HG02678 (cell line): ENCODE data around the gene SLC26A11.
"Not testable (repeated sequence)": the region's sequence is repeated elsewhere in the genome, so short reads cannot be mapped to it uniquely, and the experiment has no call there.

ENCODE experiments used
- ATAC-seq: cut with Tn5 transposase; IDR thresholded peaks from one replicate; pipeline ENCODE4 v1.9.1; 2021; ENCODE audit warnings: mild to moderate bottlenecking, moderate library complexity; ENCODE audit not compliant: unreplicated experiment

Gene SLC26A11

DNA sequence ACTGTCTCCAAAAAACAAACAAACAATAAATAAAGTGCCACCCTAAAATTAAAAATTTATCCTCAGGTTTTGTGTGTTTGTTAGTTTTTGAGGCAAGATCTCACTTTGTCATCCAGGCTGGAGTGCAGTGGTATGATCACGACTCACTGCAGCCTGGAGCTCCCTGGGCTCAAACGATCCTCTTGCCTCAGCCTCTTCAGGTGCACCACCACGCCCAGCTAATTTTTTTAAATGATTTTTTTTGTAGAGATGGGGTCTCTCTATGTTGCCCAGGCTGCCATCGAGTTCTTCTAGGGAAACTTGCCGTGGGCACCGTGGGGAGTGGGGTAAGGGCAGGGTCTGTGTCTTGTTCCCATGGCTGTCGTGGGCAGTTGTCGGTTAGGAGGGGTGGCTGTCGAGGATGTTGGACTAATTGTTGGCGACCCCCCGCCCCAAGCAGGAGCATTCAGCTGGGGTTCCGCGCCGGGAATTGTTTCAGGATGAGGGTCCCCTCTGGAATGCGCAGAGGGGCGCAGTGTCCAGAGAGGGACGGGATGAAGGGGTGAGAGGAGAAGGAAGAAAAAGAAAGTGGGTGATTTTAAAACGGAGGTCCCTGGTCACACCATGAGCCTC, 39.3 kb downstream of the SLC26A11 start:
- no peak for ATAC-seq

DNA sequence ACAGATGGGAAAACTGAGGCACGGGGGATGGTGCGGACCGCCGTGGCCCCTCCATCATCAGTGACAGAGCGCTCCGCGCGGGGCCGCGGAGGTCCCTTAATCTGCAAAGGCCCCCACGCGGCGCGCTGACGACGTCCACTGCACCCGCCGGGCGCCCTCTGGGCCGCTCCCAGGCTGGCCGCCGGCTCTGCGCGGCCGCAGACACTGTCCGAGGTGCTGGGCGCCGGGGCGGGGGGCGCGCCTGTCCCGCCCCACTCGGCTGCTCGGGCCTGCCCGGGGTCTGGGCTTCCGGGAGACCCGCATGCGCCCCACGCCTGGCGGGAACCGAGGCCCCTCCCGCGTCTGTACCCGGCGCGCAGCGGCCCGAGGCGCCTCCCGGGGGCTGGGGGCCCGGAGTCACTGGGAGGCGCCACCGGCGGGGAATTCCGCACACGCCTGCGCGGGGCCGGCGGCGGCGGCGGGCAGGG, 39.9 kb downstream of the SLC26A11 start:
- ATAC-seq = peak; percentile 41

DNA sequence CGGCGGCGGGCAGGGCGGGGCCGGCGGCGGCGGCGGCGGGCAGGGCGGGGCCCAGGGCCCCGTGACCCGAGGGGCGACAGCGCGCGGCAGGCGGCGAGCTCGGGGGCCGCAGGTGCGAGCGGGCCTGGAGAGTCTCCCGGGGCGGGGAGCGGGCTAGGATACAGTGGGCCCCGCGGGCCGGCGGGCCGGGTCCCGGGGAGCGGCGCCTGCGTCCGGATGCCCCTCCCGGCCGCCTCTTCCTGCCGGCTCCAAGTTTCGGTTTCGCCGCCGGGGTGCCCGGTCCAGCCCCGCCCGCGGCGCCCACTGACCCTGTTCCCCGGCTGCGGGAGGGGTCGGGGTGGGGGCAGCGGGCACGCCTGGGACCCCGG, 40.5 kb downstream of the SLC26A11 start, which contains the start of gene RNF213:
Gene RNF213, plus strand, starts transcription at position 62 of the 368 bp plus-strand sequence. CDS start 2,830 bp downstream, outside the sequence.
- ATAC-seq = peak; percentile 35

DNA sequence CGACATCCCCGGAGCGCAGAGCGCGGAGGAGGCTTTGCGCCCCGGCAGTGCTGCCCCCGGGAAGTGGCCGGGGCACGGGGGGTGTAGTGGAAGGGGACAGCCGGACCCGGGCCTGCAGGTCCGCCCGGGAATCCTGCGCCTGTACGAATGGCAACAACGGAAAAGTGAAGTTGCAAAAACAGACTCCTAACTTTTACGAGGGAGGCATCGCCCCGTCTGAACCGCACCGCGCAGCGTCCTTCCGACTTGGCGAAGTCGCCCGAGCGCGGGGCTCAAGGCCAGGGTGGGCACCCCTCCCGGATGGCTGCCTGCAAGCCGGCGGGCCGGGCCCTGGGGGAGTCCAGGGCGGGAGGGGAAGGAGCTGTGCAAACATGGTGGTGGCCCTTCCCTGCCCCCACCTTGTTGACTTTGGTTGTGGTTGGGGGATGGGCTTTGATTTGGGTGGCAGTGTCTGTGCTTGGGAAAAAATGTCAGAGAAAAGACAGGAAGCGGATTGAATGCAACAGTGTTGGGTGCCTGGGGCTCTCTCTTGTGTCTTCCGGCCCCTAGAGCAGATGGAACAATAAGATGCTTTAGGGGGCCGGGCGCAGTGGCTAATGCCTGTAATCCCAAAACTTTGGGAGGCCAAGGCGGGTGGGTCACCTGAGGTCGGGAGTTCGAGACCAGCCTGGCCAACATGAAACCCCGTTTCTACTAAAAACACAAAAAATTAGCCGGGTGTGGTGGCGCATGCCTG, 41.1 kb downstream of the SLC26A11 start:
- peak; percentile 10 for ATAC-seq

DNA sequence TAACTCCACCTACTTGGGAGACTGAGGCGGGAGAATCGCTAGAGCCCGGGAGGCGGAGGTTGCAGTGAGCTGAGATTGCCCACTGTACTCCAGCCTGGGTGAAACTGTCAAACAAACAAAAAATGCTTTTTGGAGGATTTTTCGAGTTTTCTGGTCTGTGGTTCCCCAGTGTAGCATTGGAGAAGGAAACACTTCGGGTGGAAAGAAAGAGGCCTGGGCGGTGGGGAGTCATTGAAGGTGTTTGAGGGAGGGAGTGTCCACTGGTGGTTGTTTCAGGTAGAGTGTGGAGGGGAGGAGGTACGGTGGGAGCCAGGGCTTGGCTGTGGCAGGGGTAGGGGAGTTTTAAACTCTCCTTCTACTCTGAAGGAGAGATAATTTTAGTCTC, 41.7 kb downstream of the SLC26A11 start:
- ATAC-seq = no peak

DNA sequence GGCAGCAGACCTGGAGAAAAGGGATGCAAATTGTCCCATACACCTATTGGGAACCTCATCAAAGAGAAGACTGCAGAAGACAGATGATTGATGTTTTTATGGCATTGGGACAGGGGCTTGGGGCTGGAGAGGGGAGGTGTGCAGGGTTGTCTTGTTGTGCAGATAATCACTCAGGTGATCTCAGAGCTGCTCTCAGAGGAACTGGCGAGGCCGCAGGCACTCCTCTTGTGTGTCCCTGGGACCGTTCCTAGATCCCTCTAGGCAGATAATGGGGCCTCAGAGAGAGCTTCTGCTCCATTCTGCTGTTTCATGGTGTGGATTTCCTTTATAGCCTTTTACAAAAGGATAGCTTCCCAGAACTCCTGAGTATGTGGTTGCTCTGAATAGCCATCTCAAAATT, 42.1 kb downstream of the SLC26A11 start:
- ATAC-seq = no peak

DNA sequence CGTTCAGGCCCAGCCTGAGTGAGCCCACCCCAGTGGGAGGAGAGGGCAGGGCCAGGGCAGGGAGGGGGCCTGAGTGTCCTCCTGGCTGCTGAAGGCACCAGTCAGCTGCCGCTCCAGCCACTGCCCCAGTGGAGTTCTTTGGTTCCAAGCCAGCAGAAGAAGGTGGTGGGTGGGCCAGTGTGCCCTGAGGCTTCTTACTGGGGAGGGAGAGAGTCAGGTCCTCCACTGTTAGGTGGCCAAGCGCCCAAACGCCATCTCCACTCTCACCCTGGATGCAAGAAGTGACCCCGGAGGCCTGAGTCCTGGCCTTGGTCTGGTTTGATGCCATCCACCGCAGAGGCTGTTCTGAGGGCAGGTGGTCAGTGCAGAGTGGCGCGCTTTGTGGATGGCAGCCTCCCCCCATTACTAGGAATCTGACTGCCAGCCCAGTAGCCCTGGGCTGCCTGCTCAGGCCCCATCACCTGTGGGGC, 42.6 kb downstream of the SLC26A11 start:
- no peak for ATAC-seq

DNA sequence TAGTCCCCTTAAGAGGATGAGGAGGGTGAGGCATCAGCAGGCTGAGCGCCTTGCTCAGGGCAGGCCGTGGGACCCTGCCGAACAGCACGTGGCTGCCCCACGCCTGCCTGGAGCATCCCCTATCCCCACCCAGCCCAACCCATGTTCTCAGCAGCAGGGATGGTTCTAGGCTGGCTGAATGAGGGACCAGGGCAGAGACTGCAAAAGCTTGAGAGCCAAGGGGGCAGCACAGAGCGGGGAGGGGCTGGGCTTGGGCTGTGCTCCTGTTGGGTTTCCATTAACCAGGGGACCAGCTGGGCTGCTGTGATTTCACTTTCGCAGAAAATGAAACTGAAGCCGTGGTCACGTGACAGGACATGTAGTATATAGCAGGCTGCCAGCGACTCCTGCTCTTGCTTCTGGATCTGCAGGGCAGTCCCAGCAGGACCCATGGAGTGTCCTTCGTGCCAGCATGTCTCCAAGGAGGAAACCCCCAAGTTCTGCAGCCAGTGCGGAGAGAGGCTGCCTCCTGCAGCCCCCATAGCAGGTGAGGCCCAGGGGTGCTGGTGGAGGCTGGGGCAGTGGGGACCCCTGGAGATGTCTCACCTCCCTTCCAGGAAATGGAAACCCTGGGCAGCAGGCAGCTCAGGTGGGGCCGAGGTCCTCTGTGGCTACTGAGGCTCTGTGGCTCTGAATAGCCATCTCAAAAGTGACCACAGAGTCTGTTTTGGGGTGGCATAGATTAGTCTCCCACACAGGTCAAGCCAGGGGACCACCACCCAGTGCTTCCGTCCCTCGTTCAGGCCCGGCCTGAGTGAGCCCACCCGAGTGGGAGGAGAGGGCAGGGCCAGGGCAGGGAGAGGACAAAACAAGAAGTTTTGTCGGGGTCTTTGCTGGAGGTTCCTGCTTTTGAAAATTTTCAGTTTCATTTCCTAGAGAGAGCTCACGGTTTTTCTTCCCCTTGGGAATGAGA, 43.3 kb downstream of the SLC26A11 start:
- peak; percentile 44 for ATAC-seq

DNA sequence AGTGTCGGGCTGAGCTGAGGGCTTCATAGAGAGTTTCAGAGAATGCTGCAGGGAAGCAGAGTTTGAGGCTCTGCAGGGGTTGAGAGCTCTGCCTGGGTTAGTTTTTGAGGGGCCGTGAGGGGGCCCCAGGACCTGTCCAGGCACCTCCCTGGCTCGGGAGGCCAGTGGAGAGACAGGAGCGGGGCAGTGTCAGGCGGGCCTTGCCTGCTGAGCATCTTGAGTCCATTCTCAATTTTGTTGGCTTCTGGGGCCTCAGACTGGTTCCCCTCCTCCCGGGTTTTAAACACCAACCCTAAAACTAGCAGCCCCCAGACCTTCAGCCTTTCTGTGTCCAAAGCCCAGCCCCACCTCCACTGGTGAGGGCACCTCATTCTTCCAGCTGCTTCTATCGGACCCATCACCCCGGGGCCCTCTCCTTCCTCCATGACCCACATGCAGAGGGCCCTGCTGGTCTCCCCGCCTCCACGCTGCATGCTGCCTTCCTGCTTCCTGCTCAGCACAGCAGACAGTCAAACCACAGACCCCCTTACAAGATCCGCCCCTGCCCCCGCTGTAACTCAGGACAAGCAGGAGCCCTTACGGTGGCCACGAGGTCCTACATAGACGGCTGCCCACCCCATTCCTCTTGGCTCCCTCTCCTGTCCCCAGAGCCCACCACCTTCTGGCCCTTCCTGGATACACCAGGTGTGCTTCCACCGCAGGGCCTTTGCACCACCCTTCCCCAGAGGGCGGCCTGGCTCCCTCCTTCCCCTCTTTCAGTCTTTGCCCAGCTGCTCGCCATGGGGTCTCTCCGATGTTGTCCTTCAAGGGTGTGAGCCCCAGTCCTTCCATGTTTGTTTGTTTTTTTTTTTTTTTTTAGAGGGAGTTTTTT, 44.2 kb downstream of the SLC26A11 start:
- ATAC-seq = no peak

DNA sequence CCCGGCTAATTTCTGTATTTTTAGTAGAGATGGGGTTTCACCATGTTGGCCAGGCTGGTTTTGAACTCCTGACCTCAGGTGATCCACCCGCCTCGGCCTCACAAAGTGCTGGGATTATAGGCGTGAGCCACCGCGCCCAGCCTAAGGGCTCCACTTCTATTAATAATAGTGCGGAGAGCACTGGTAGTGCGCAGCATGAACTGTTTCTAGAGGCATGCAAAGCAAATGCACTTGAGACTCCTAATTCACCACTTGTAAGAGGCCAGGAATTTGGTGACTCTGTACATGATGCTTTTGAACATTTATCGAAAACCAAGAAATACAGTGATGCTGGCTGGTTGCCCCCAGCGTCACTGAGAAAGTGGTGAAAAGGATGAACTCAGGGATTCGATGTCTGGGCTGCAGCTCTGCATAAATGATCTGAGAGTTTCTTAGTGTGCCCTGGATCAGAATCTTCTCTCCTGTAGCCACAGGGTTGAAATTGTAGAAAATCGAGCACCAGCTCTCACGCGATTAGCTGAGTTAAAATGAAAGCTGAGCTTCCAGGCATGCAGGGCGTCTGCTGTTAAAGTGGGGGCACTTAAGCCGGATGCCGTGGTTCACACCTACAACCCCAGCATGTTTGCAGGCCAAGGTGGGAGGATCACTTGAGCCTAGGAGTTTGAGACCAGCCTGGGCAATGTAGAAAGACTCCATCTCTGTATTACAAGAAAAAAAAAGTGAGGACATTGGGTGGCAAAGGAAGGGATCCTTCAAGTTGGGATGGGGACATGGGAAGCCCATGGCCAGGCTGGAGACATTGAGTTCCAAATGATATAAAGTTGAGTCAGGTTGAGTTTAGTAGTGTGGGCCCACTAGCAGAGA, 45.2 kb downstream of the SLC26A11 start:
- no peak for ATAC-seq

DNA sequence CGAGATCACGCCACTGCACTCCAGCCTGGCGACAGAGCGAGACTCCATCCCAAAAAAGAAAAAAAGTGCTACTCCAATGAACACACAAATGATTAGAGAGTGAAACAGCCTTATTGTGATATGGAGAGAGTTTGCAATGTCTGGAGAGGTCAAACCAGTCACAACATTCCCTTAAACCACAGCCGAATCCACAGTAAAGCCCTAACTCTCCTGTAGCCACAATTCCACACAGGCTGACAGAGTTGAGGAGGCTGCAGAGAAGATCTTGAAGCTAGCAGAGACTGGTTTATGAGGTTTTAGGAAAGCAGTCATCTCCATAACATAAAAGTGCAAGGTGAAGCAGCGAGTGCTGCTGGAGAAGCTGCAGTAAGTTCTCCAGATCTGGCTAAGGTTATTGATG, 47.2 kb downstream of the SLC26A11 start:
- no peak for ATAC-seq

DNA sequence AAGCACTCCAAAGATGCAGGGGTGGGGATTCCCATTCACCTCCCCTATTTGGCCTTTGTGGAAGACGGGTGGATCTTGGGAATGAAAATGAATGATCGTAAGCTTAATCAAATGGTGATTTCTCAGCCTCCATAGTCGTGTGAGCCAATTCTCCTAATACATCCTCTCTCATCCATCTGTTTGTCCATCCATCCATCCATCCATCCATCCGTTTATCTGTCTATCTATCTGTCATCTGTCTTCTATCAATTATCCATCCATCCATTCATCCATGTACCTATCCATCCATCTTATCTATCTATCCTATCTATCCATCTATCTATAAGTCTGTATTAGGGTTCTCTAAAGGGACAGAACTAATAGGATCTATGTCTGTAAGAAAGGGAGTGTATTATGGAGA, 48.2 kb downstream of the SLC26A11 start:
- ATAC-seq = no peak

DNA sequence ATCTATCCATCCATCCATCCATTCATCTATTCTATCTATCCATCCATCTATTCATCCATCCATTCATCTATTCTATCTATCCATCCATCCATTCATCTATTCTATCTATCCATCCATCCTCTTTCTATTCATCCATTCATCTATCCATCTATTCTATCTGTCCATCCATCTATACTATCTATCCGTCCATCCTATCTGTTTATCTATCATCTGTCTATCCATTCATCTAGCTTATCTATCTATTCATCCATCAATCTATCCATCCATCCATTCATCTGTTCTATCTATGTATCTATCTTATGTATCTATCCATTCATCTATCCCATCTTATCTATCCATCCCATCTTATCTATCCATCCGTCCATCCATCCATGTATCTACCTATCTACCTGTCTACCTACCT, 49.2 kb downstream of the SLC26A11 start:
- ATAC-seq = no peak

DNA sequence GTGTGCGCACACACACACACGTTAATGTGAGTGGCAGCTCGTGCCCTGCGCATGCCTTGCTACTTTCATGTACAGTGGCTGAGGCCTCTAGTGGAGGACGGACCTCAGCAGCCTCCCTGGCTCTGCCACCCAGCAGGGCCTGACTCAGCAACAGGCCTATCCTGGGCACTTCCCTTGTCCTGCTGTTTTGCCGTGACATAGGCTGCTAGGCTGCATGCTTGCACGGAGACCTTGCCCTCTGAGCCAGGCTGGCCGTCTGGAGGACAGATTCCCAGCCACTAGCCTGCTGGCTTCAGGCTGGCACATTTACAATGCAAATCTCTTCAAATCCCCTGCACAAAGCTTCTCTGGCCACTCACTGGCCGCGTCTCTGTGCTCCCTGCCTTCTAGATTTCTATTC, 49.9 kb downstream of the SLC26A11 start:
- ATAC-seq = no peak

DNA sequence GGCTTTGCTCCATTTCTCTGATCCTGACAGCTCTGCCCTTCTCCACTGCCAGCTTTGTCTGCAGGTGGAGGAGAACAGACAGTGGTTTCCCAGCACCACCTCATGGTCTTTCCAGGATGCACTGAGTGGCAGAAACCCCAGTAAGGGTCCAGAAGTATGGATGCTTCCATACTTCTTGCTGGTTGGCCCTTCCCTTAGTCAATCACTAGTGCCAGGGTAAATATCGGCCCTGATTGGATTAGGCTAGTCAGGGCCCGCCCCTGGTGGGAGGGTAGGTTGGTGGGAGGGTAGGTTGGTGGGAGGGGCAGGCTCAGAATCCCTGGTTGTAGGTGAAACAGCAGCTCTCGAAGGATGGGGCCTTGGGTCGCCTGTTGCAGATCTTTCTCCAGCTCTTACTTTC, 50.6 kb downstream of the SLC26A11 start:
- ATAC-seq = no peak

DNA sequence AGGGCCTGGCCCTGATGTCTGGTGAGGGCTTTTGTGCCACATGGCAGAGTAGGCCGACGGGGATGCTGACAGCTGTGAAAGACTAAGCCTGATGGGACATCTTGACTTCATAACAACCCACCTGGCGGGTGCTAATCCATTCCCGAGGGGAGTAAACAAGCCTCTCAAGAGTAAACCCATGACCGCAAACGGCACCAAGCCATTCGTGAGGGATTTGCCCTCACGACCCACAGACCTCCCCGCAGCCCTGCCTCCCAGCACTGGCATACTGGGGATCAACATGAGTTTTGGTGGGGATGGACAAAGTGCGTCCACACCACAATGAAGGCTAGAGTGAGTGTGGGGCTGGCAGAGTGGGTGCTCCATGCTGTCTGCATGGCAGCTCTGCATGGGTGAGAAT, 52.1 kb downstream of the SLC26A11 start:
- ATAC-seq = no peak

DNA sequence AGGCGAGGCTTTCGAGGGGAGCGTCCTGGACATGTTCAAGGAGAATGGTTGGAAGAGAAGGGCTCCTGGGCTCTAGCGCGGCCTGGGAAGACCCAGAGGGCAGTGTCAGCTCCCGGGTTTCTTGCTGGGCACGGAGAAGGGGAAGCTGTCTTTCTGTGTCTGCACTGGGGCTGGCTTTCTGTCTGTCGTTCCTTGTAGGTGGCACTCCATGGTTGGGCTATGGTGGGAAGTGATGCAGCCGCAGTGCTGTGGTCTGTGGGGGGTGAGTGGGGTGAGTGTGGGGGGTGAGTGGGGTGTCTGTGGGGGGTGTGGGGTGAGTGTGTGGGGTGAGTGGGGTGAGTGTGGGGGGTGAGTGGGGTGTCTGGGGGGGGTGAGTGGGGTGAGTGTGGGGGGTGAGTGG, 54.1 kb downstream of the SLC26A11 start:
- ATAC-seq = no peak

DNA sequence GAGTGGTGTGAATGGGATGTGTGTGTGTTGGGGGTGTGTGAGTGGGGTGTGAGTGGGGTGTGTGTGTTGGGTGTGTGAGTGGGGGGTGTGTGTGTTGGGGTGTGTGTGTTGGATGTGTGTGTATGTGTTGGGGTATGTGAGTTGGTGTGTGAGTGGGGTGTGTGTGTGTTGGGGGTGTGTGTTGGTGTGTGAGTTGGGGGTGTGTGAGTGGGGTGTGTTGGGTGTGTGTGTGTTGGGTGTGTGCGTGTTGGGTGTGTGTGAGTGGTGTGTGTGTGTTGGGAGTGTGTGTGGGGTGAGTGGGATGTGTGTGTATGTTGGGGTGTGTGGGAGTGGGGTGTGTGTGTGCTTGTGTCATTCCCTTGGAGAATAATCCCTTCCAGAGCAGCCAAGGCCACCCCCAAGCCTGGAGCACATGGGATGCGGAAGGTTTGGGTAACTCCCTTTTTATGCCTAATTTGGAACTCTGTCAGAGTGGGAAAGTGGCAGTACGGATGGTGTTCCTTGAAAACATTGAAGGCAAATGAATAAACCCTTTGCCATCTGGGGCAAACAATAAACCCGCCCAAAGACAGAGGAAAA, 54.7 kb downstream of the SLC26A11 start:
- no peak for ATAC-seq

DNA sequence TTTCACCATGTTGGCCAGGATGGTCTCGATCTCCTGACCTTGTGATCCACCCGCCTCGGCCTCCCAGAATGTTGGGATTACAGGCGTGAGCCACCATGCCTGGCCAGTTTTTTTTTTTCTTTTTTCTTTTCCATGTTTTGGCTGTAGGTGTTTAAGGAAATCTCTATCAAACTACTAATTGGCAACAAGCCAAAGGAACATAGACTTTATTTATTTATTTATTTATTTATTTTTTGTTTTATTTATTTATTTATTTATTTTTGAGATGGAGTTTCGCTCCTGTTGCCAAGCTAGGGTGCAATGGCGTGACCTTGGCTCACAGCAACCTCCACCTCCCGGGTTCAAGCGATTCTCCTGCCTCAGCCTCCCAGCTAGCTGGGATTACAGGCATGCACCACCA, 55.6 kb downstream of the SLC26A11 start:
- not testable (repeated sequence) for ATAC-seq
